DOHH2 (cell line): ENCODE results near the gene MACROD2.

ENCODE experiments used
- EZH2phosphoT487 ChIP-seq: fragments of 200-600 bp; sonication (generic); IDR thresholded peaks from 2 replicates; pipeline ENCODE4 v1.6.1; 2017; ENCODE audit warnings: borderline replicate concordance, mild to moderate bottlenecking, antibody characterized with exemption, low read length, moderate library complexity, mixed read lengths
- TF ChIP-seq, protein P1 (sequence below): fragments of 200-600 bp; sonication (generic); IDR thresholded peaks from one replicate; pipeline ENCODE4 v1.5.1; 2014; ENCODE audit warnings: antibody characterized with exemption, mild to moderate bottlenecking, low read depth, low read length; ENCODE audit not compliant: poor library complexity, severe bottlenecking

DNA sequence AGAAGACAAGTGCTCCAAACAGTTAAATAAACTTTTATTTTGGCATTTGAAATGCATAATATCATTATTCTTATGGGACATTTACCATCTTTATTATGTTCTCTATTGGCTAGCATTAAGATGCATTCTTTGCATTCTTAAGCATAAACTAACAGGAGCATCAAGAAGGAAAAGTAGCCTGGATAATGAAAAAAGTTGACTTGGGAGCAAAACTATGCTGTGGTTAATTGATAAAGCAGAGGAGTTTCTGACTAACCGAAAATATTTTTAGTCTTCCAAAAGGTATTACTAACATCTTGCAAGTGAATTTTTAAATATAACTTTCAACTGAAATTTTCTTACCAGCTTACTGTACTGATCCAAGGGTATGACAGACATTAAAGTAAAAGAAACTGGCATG lies 201.8 kb downstream of the MACROD2 start:
- TF ChIP-seq, protein P1, sequence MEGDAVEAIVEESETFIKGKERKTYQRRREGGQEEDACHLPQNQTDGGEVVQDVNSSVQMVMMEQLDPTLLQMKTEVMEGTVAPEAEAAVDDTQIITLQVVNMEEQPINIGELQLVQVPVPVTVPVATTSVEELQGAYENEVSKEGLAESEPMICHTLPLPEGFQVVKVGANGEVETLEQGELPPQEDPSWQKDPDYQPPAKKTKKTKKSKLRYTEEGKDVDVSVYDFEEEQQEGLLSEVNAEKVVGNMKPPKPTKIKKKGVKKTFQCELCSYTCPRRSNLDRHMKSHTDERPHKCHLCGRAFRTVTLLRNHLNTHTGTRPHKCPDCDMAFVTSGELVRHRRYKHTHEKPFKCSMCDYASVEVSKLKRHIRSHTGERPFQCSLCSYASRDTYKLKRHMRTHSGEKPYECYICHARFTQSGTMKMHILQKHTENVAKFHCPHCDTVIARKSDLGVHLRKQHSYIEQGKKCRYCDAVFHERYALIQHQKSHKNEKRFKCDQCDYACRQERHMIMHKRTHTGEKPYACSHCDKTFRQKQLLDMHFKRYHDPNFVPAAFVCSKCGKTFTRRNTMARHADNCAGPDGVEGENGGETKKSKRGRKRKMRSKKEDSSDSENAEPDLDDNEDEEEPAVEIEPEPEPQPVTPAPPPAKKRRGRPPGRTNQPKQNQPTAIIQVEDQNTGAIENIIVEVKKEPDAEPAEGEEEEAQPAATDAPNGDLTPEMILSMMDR, result no peak
- no peak for TF ChIP-seq EZH2phosphoT487
